Measurements from ENCODE around the gene CLCA2.

Gene CLCA2

GRCh38 chr1:86435327-86435726, 11.4 kb downstream of the CLCA2 start:
- no peaks in the 10 kb centered on the region for H3K27me3 ChIP-seq (ENCODE audit: control insufficient read depth, insufficient read depth, low read length)
- no peak overlapping the region for H3K27ac ChIP-seq (ENCODE audit: low read depth, low read length)
- no peak overlapping the region for H3K9ac ChIP-seq (ENCODE audit: low read length)

GRCh38 chr1:86436041-86436440, 12.1 kb downstream of the CLCA2 start:
- H3K27ac ChIP-seq (ENCODE audit: low read depth, low read length), result no peak overlapping the region

More at GRCh38 chr1:86435327-86435726, 11.4 kb downstream of the CLCA2 start:
- Histone ChIP-seq H3K4me3 (ENCODE audit: low read length) (no peak overlapping the region), H3K36me3 (ENCODE audit: control insufficient read depth, insufficient read depth, low read length) (no peaks in the 10 kb centered on the region), H3K4me1 (ENCODE audit: control insufficient read depth, insufficient read depth, low read length) (no peaks in the 10 kb centered on the region)

DNA sequence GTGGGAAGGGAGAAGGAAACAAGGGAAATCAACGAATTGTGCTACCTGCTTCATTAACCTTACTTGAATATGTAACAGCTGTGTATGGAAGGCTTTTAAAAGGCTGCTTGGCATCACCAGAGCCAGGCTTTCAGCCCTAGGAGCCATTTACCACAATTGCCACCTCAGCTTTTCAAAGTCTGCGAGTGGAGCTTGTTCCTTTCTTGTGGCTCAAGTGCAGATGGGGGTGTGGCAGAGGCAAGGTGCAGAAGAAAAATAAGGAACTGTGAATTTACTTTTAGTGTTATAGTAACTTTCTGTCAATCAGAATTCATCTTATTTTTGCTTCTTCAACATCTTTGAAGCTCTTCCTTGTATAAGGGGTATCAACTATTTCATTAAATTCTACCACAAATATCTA, 17.6 kb downstream of the CLCA2 start:
- H3K4me3 ChIP-seq (ENCODE audit: low read length), result no peak overlapping the region
- no peaks in the 10 kb centered on the region for H3K36me3 ChIP-seq (ENCODE audit: control insufficient read depth, insufficient read depth, low read length)
- H3K27me3 ChIP-seq (ENCODE audit: control insufficient read depth, insufficient read depth, low read length), result no peaks in the 10 kb centered on the region
- no peaks in the 10 kb centered on the region for H3K4me1 ChIP-seq (ENCODE audit: control insufficient read depth, insufficient read depth, low read length)
- no peak overlapping the region for H3K9ac ChIP-seq (ENCODE audit: low read length)
- no peak overlapping the region for H3K27ac ChIP-seq (ENCODE audit: low read depth, low read length)

More at GRCh38 chr1:86436041-86436440, 12.1 kb downstream of the CLCA2 start:
- no peaks in the 10 kb centered on the region for H3K36me3 ChIP-seq (ENCODE audit: control insufficient read depth, insufficient read depth, low read length)
- H3K9ac ChIP-seq (ENCODE audit: low read length), result no peak overlapping the region
- H3K4me1 ChIP-seq (ENCODE audit: control insufficient read depth, insufficient read depth, low read length), result no peaks in the 10 kb centered on the region
- H3K4me3 ChIP-seq (ENCODE audit: low read length), result no peak overlapping the region
- no peaks in the 10 kb centered on the region for H3K27me3 ChIP-seq (ENCODE audit: control insufficient read depth, insufficient read depth, low read length)

GRCh38 chr1:86441997-86442396, 18.0 kb downstream of the CLCA2 start:
- Histone ChIP-seq H3K4me1 (ENCODE audit: control insufficient read depth, insufficient read depth, low read length) (no peaks in the 10 kb centered on the region), H3K4me3 (ENCODE audit: low read length) (no peak overlapping the region), H3K9ac (ENCODE audit: low read length) (no peak overlapping the region), H3K27ac (ENCODE audit: low read depth, low read length) (no peak overlapping the region), H3K36me3 (ENCODE audit: control insufficient read depth, insufficient read depth, low read length) (no peaks in the 10 kb centered on the region), H3K27me3 (ENCODE audit: control insufficient read depth, insufficient read depth, low read length) (no peaks in the 10 kb centered on the region)

GRCh38 chr1:86445919-86446318, 21.9 kb downstream of the CLCA2 start:
- H3K9ac ChIP-seq (ENCODE audit: low read length), result no peak overlapping the region
- H3K27me3 ChIP-seq (ENCODE audit: control insufficient read depth, insufficient read depth, low read length), result no peaks in the 10 kb centered on the region
- H3K36me3 ChIP-seq (ENCODE audit: control insufficient read depth, insufficient read depth, low read length), result no peaks in the 10 kb centered on the region
- H3K27ac ChIP-seq (ENCODE audit: low read depth, low read length), result no peak overlapping the region
- H3K4me3 ChIP-seq (ENCODE audit: low read length), result no peak overlapping the region
- no peaks in the 10 kb centered on the region for H3K4me1 ChIP-seq (ENCODE audit: control insufficient read depth, insufficient read depth, low read length)

- Histone ChIP-seq H3K4me1 (ENCODE audit: control insufficient read depth, insufficient read depth, low read length) (no peaks in the 10 kb centered on the region), H3K4me3 (ENCODE audit: low read length) (no peak overlapping the region), H3K27me3 (ENCODE audit: control insufficient read depth, insufficient read depth, low read length) (no peaks in the 10 kb centered on the region), H3K27ac (ENCODE audit: low read depth, low read length) (no peak overlapping the region), H3K36me3 (ENCODE audit: control insufficient read depth, insufficient read depth, low read length) (no peaks in the 10 kb centered on the region), H3K9ac (ENCODE audit: low read length) (no peak overlapping the region)
These were observed 23.3 kb downstream of the CLCA2 start for GRCh38 chr1:86447198-86447790.

DNA sequence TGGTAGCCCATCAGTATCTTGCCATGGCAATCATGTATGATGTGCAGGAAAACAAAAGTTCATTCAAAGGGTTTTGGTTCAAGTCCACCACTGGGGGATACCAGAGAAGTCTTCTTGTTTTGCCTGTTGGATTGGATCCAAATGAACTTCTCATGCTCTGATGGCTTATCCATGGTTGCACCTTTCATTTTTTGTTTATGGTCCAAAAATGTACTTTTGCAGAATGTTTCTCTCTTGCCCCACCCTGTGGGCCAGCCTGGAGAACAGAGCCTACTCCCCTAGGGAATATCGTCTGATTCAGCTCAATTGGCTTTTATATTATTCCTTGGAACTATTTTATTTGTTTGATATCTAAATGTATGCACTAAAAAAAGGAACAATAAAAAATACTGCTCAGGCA, 24.7 kb downstream of the CLCA2 start:
- Histone ChIP-seq H3K27me3 (ENCODE audit: control insufficient read depth, insufficient read depth, low read length) (no peaks in the 10 kb centered on the region), H3K27ac (ENCODE audit: low read depth, low read length) (no peak overlapping the region), H3K9ac (ENCODE audit: low read length) (no peak overlapping the region), H3K4me1 (ENCODE audit: control insufficient read depth, insufficient read depth, low read length) (no peaks in the 10 kb centered on the region), H3K4me3 (ENCODE audit: low read length) (no peak overlapping the region), H3K36me3 (ENCODE audit: control insufficient read depth, insufficient read depth, low read length) (no peaks in the 10 kb centered on the region)

GRCh38 chr1:86449103-86449502, 25.1 kb downstream of the CLCA2 start:
- Histone ChIP-seq H3K9ac (ENCODE audit: low read length) (no peak overlapping the region), H3K4me3 (ENCODE audit: low read length) (no peak overlapping the region), H3K36me3 (ENCODE audit: control insufficient read depth, insufficient read depth, low read length) (no peaks in the 10 kb centered on the region), H3K4me1 (ENCODE audit: control insufficient read depth, insufficient read depth, low read length) (no peaks in the 10 kb centered on the region), H3K27ac (ENCODE audit: low read depth, low read length) (no peak overlapping the region), H3K27me3 (ENCODE audit: control insufficient read depth, insufficient read depth, low read length) (no peaks in the 10 kb centered on the region)

DNA sequence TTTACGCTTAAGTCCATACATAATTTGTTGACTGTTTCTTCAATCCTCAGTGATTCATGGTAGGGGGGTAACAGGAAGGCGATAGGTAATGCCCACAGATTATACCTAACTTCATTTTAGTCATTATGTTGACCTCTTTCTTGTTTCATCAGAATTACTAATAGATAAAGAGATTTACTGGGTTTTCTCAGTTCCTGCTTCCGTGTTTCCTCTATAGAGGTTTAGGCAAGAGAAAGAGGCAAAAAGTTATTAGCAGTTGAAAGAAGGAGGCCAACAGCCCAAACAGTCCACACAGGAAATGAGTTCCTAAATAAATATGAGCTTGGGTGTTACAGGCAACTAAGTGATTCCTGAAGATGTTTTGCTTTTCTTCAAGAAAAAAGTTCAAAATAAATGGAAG, 26.9 kb downstream of the CLCA2 start:
- Histone ChIP-seq H3K4me1 (ENCODE audit: control insufficient read depth, insufficient read depth, low read length) (no peaks in the 10 kb centered on the region), H3K27ac (ENCODE audit: low read depth, low read length) (no peak overlapping the region), H3K9ac (ENCODE audit: low read length) (no peak overlapping the region), H3K27me3 (ENCODE audit: control insufficient read depth, insufficient read depth, low read length) (no peaks in the 10 kb centered on the region), H3K4me3 (ENCODE audit: low read length) (no peak overlapping the region), H3K36me3 (ENCODE audit: control insufficient read depth, insufficient read depth, low read length) (no peaks in the 10 kb centered on the region)

- Histone ChIP-seq H3K36me3 (ENCODE audit: control insufficient read depth, insufficient read depth, low read length) (no peaks in the 10 kb centered on the region), H3K4me1 (ENCODE audit: control insufficient read depth, insufficient read depth, low read length) (no peaks in the 10 kb centered on the region), H3K9ac (ENCODE audit: low read length) (no peak overlapping the region), H3K27ac (ENCODE audit: low read depth, low read length) (no peak overlapping the region), H3K4me3 (ENCODE audit: low read length) (no peak overlapping the region), H3K27me3 (ENCODE audit: control insufficient read depth, insufficient read depth, low read length) (no peaks in the 10 kb centered on the region)
These were observed 29.7 kb downstream of the CLCA2 start for GRCh38 chr1:86453664-86454063.

DNA sequence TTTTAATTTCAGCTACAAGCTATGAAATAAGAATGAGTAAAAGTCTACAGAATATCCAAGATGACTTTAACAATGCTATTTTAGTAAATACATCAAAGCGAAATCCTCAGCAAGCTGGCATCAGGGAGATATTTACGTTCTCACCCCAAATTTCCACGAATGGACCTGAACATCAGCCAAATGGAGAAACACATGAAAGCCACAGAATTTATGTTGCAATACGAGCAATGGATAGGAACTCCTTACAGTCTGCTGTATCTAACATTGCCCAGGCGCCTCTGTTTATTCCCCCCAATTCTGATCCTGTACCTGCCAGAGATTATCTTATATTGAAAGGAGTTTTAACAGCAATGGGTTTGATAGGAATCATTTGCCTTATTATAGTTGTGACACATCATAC, 31.1 kb downstream of the CLCA2 start:
- Histone ChIP-seq H3K36me3 (ENCODE audit: control insufficient read depth, insufficient read depth, low read length) (no peaks in the 10 kb centered on the region), H3K27ac (ENCODE audit: low read depth, low read length) (no peak overlapping the region), H3K4me1 (ENCODE audit: control insufficient read depth, insufficient read depth, low read length) (no peaks in the 10 kb centered on the region), H3K9ac (ENCODE audit: low read length) (no peak overlapping the region), H3K27me3 (ENCODE audit: control insufficient read depth, insufficient read depth, low read length) (no peaks in the 10 kb centered on the region), H3K4me3 (ENCODE audit: low read length) (no peak overlapping the region)

GRCh38 chr1:86460998-86461397, 37.0 kb downstream of the CLCA2 start:
- Histone ChIP-seq H3K4me3 (ENCODE audit: low read length) (no peak overlapping the region), H3K36me3 (ENCODE audit: control insufficient read depth, insufficient read depth, low read length) (no peaks in the 10 kb centered on the region), H3K9ac (ENCODE audit: low read length) (no peak overlapping the region), H3K27ac (ENCODE audit: low read depth, low read length) (no peak overlapping the region), H3K4me1 (ENCODE audit: control insufficient read depth, insufficient read depth, low read length) (no peaks in the 10 kb centered on the region), H3K27me3 (ENCODE audit: control insufficient read depth, insufficient read depth, low read length) (no peaks in the 10 kb centered on the region)

GRCh38 chr1:86461482-86461881, 37.5 kb downstream of the CLCA2 start:
- Histone ChIP-seq H3K9ac (ENCODE audit: low read length) (no peak overlapping the region), H3K4me1 (ENCODE audit: control insufficient read depth, insufficient read depth, low read length) (no peaks in the 10 kb centered on the region), H3K27ac (ENCODE audit: low read depth, low read length) (no peak overlapping the region), H3K4me3 (ENCODE audit: low read length) (no peak overlapping the region), H3K27me3 (ENCODE audit: control insufficient read depth, insufficient read depth, low read length) (no peaks in the 10 kb centered on the region), H3K36me3 (ENCODE audit: control insufficient read depth, insufficient read depth, low read length) (no peaks in the 10 kb centered on the region)
